PC-9 (cell line): ENCODE measurements around the gene PDZD7.

Experiments used
- EZH2 ChIP-seq: fragments of 200-600 bp; sonication (generic); IDR thresholded peaks from 2 replicates; pipeline ENCODE4 v1.8.0; 2017; ENCODE audit warnings: antibody characterized with exemption, low read depth
- TF ChIP-seq, protein P1 (sequence below): fragments of 200-600 bp; sonication (generic); conservative IDR thresholded peaks from 2 replicates; pipeline ENCODE4 v1.6.1; 2017; ENCODE audit warnings: mixed run types, antibody characterized with exemption, mild to moderate bottlenecking, moderate library complexity

DNA sequence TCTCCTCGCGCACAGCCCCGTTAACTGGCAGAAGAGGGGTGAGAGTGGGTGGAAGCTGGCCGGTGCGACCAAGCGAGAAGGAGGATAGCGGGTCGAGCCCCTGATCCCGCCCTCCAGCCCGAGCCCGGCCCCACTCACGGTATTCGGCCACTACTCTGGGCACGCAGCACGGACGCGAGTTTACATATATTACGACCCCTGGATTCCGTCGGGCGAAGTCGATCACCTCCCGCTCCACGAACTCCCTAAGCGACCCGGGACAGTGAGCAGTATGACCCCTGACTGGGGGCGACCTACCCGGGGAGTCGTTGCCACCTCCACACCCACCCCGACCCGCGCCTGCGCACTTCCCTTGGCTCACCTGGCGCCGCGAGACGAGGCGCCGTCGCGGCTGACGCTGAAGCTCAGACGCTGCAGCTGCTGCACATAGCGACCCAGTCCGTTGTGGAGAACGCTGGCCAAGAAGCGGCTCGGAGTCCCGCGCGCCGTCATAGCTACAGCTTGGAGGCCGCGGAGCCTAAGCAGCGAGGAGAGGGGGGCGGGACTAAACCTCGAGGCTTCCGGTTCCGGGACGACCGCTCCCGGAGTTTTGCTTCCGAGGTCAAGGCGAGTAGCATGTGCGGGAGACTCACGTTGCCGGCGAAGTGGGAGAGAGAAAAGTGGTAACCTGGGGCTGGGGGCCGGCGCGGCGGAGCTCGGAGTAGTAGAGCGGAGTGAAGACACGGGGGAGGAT lies 43.8 kb downstream of the PDZD7 start, which contains the start of the genes MRPL43 and TWNK:
- TF ChIP-seq, protein P1, sequence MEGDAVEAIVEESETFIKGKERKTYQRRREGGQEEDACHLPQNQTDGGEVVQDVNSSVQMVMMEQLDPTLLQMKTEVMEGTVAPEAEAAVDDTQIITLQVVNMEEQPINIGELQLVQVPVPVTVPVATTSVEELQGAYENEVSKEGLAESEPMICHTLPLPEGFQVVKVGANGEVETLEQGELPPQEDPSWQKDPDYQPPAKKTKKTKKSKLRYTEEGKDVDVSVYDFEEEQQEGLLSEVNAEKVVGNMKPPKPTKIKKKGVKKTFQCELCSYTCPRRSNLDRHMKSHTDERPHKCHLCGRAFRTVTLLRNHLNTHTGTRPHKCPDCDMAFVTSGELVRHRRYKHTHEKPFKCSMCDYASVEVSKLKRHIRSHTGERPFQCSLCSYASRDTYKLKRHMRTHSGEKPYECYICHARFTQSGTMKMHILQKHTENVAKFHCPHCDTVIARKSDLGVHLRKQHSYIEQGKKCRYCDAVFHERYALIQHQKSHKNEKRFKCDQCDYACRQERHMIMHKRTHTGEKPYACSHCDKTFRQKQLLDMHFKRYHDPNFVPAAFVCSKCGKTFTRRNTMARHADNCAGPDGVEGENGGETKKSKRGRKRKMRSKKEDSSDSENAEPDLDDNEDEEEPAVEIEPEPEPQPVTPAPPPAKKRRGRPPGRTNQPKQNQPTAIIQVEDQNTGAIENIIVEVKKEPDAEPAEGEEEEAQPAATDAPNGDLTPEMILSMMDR: no peak
- no peak for TF ChIP-seq EZH2
